Non-pigmented ciliary epithelial cell (primary cell): ENCODE measurements around the gene BIN1.
"Not testable (repeated sequence)": the region's sequence is repeated elsewhere in the genome, so short reads cannot be mapped to it uniquely, and the experiment has no call there.

Source experiments
- DNase-seq: peaks from one replicate; pipeline ENCODE4 v3.0.0-alpha.2; 2010; ENCODE audit warnings: low read depth

BIN1 gene

DNA sequence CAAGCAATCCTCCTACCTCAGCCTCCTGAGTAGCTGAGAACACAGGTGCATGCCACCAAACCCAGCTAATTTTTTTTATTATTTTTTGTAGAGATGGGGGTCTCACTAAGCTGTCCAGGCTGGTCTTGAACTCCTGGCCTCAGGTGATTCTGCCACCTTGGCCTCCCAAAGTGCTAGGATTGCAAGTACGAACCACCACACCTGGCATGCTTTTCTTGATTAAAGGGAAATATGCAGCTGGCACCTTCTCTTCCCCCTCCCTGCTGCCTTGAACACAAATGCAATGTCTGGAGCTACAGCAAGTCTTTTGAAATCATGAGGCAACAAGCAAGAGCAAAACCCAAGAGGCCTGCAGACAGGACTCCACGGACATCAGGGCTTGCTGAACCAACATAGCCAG lies 26.8 kb upstream of the BIN1 start:
- no peak for DNase-seq

DNA sequence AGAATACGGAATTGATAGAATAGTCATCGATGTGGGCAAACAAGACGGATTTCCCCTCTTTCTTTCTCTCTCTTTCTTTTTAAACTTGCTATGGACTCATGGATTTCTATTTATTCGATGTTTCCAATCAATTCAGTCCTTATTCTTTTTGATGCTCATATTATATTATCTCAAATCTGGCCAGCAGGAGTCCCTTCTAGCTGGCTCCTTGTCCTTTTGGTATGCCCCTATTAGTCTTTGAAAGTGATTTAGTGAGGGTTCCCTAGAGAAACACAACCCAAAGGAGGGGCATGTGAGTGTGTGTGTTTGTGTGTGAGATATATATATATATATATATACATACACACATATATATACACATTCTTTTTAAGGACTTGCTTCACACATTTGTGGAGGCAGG lies 23.5 kb upstream of the BIN1 start:
- DNase-seq, result no peak

DNA sequence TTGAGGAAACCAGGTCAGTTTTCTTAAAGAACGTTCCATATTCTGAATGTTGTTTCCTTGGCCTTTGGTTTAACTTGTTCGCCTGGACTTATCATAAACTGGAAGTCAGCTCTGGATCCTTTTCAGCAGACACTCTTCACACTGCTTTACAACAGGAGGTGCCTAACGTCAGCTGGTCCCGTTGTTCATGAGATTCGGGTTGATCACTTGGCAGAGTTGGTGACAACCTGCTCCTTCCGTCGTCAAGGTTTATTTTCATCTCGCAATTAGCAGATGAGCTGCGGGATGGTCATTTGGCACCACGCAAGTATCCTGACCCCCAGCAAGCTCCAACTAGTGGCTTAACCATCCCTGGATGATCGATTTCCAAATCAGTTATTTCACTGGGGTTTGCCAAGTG lies 23.0 kb upstream of the BIN1 start:
- no peak for DNase-seq

DNA sequence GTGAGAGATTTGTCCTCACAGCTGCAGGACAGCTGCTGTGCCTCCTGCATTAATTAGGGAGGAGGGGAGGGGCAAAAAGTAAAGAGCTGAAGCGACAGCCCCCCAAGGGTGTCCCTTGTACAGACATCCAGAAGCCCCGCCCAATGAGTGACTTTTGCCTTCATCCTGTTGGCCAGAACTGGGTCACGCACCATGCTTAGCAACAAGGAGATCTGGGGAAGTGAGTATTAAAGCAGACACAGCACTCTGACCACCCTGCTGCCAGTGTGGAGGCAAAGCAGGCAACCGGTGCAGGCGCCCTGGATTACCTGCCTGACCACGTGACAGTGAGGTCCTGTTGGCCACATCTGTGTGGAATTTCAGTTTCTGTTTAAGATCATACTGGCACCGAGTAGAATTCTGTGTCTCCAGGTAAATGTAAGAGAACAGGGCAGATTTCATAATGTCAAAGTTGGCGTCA lies 21.5 kb upstream of the BIN1 start:
- DNase-seq, result no peak

DNA sequence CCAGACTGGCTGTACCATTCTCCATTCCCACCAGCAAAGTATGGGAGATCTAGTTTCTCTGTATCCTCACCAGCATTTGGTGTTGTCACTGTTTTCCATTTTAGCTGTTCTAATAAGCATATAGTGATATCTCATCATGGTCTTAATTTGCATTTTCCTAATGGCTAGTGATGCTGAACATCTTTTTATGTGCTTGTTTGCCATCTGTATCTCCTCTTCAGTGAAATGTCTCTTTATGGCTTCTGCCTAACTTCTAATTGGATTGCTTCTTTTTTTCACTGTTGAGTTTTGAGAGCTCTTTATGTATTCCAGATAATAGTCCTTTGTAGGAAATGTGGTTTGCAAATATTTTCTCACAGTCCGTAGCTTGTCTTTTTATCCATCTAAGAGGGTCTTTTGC lies 18.9 kb upstream of the BIN1 start:
- no peak for DNase-seq

DNA sequence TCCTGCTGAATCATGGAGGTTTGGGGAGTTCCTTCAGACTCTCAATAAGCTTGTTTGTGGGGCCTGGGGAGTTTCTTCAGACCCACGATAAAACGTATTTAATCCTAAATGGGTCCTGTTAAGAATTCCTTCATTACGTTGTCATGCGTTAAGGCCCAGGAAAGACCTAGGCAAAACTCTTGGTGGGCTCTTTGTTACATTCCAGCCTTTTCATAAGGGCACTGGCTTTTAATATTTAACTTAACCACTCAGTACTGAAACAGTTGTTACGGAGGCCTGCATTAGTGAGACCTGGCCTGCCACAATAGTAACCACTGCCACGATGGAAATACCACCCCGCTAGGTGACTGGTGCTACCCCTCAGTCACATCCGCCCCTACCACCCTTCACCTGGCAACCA lies 17.5 kb upstream of the BIN1 start:
- no peak for DNase-seq

DNA sequence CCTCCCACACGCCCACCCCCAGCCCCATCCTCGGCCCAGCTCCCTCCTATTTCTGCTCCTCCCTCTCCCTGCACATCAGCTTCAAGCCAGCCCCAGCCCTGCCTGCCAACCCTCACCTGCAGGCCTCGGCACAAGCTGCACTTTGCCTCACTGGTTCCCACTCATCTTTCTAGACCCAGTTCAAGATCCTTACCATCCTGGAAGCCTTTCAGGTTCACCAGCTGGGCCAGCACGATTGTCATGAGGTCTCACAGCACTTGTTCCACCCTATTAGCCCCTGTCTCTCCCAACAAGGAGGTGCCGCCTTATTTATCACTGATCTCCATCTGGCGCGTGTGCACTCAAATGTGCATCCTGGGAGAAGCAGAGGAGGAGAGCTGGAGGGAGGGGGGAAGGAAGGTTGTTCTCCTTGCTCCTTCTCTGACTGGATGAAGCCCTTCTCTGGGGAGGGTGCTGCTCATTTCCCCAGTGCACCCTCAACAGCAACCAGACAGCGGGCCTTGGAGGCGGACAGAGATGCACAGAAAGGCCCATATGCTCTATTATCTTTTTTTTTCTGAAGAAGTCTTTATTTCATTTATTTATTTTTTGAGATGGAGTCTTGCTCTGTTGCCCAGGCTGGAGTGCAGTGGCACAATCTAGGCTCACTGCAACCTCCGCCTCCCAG lies 15.5 kb upstream of the BIN1 start:
- no peak for DNase-seq

DNA sequence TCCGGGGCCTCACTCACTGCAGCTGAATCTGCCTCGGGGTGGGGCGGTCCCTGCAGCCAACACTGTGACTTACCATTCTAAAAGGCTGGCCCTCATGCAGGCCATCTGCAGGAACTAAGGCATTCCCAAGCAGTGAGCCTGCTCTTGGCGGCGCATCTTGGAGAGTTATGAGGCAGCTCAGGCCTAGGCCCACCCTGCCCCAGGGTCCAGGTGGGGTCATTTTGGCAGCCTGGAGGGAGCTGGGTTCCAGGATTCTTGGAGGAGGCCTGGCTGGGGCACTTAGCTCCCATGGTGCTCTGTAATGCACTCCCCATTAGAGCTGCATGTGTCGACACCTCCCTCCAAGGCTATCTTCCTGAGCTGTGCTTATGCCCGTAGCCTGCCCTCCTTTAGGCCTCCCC lies 14.8 kb upstream of the BIN1 start:
- DNase-seq, result no peak

DNA sequence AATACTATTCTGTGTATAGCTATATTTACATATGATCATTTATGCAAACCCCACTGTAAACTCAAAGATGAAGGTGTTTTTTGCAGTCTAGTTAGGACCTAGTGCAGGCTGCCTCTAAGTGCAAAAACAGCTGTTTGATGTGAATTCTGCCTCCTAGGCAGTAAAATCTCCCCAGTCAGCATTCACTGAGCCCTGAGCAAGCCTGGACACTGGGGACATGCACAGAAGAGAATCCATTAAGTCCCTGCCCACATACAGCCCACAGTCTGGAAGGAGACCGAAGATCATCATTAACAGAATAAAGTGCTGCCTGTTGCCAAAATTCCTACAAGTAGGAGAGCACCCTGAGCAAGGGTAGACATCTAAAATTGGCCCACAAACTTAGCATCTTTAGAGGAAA lies 14.4 kb upstream of the BIN1 start:
- DNase-seq, result no peak

DNA sequence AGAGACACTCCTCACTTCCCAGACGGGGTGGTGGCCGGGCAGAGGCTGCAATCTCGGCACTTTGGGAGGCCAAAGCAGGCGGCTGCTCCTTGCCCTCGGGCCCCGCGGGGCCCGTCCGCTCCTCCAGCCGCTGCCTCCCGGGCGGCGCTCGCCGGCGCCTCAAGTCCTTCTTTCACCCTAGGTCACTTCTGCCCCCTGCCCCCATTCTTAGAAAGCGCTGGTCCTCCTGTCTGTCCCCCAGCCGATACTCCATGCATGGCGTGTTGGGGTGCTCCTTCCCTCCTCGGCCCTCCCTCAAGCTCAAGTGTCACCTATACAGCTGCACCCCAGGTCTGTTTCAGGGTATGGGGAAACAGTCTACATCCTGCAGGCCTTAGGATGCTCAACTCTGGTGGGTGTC lies 13.5 kb upstream of the BIN1 start:
- not testable (repeated sequence) for DNase-seq

DNA sequence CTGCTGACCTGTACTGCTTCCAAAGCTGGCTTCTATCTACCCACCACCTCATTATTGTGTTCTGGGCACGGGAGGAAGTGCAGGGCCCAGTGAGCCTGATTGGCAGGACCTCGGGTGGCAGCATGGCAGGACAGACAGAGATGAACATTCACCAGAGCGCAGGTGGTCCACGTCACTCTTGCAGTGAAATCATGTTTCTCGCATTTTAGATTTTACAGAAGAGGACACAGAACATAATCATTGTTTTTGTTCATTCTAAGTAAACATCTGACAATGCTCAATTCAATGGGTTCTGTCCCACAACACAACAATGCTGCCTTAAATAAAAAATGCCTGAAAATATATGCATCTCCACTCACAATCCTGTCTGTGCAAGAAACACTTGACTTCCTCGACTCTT lies 11.5 kb upstream of the BIN1 start:
- no peak for DNase-seq

DNA sequence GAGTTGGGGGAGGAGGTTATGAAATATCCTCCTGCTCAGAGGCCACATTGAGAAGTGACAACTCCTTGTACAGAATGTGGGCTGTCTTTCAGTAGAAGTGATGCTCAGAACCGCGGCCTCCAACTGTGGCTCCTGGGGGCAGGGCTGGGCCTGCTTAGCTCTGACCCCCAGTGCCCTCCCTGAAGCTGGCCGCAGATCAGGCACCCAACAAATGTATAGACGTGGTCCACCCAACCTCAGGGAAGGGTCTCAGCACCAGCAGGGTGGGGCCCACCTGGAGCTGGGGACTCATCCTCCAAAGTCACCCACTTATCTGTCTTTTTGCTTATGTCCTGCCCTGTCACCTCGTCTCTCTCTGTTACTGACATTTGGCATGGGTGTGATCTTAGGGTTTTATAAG lies 11.1 kb upstream of the BIN1 start:
- no peak for DNase-seq

DNA sequence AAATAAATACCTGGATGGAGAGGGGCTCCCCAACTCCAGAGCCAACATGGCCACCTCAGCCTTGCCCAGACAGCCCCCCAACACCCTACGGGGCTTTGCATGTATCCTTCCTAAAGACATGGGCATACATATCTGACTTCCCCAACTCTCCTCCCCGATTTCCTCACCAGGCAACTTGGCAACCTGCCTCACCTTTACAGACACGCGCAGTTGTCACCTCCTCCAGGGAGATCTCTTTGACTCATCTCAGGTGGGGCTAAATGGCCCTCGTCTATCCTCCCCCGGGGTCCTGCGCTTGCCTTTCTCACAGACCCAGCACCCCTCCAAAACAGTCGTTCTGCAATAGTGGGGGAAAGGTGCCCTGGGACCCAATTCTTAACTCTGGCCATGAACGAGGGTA lies 10.6 kb upstream of the BIN1 start:
- DNase-seq, result no peak

DNA sequence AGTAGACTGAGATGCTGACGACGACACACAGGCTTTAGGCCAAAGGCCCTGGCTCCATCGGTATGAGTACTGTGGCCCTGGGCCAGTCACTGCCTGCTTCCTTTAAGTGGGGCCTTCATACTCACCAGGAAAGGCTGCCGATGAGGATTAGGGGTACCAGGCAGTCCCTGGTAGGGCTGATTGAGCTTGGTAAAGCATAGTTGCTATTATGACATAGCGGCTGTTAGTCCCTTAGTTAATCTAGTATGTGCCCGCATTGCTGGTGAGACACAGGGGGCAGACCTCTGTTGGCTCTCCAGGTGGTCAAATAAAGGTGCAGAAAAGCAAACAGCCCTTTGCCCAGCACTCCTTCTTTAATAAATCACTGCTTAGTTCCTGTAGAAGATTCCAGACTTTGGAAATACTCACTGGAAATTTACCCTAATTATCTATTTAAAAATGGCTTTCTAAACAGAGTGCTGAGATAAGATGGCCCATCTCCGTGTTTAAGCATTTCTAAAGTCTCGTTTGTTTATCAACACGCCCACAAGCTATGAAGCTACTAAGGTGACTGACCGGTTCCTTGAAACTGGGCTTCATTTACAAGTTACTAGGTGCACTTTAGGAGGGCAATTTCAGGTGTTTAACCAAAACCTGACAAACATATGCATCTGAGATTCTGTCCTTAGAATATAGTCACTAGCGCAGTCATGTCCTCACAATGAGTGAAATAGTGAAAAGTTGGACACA lies 8.7 kb upstream of the BIN1 start:
- DNase-seq, result no peak

DNA sequence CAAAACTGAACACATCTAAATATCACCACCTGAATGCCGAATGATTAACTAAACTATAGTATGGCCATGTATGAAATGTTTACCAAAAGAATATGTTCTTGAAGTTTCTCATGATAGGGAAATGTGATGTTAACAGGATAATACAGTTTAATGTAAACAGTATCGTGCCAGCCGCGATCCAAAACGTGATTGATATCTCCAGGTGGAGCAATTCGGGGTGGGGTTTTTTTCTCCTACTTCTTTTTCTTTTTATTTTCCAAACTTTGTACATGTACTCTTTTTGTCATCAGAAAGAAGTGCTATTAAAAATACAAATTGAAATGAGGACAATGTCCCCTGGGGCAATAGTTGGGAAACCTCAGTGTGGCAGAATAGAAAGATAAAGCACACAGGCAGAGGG lies 4.0 kb upstream of the BIN1 start:
- DNase-seq, result no peak

DNA sequence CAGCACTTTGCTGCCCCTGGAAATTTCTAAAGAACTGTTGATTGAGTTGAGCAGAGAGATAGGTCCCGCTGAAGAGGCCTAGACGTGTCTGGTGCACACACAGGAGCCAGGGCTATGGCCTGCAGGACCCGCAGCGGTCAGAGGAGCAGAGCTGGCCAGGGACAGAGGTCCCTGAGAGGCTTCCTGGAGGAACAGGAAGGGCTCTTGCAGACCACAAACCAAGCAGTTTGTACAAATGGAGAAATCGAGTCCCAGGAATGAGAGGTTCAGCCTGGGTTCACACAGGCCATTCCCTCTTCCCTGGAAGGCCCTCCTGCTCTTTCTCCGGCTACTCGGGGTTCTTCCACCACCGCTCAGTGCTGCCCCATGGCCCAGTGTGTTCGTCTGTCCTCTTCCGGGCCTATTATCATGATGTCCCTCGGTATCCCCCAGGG lies 1.2 kb upstream of the BIN1 start:
- DNase-seq, result no peak

DNA sequence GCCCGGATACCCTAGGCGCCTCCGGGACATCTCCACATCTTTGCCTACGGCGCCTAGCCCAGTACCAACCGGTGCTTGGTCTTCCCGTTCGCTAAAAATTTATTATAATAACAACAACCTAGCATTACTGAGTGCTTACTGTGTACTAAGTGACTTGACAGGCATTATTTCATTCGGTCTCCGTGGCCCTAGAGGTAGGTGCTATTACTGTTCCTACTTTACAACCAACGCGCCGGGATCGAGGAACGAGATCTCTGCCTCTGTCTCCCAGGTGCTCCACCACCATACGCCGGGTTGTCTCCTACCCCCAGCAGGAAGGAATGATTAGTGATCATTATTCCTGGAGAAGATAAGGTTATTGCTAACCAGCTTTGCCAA lies 657 bp upstream of the BIN1 start:
- DNase-seq, result no peak

DNA sequence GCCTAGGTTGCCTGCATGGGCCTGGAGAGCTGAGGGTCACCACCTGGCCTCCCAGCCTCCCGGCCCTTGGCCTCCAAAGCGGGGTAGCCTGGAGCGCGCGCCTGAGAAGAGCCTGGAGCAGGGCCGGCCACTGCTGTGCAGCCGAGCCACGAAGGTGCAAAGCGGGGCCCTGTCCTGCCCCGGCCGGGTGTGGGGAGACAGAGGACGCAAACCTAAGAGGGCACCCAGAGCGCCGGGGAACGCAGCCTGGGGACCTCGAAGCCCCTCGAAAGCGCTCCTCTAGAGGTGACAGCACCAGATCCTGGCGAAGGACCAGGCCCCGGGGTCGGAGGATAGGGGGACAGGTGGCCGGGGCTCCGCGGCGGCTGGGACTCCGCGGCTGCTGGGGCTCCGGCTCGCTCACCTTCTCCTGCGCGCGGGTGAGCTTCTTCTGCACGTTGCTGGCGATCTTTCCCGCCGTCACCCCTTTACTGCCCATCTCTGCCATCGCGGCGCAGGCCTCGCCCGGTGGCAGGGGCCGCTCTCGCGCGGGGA lies 430 bp downstream of the BIN1 start:
- no peak for DNase-seq

DNA sequence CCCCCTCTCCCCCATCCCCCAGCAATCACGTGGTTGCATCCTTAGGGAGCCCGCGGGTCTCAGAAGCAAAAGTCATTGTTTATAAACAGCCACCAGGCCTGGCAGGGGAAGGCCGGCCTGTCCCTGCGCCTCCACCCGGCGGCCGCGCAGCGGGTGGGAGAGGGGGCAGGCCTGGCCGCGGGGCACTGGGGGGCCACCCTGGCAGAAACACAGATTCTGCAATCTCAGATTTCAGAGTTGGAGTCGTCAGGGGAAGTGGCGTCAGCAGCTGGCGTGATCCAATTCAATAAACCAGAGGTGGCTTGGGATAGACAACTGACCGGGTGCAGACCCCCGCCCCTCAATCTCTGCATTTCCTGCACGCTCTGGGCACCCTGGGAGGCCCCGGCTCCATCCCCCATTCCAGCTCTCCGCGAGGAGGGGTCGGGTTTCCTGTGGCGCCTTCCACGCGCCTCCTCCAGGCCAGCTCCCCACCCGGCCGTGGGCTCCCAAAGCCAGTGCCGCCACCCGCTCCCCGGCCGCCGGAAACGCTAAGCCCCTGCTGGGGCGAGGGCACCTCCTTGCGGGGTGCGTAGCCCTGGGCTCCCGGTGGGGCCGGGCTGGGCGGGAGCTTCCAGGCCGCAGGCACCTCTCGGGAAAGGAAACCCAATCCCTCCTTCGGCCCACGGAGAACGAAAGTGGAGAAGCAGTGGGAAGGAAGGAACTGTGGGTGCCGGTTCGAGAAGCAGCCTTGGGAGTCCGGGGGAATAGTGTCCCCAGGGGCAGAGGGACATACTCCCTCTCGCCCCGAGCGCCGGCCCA lies 1.1 kb downstream of the BIN1 start:
- DNase-seq, result no peak

DNA sequence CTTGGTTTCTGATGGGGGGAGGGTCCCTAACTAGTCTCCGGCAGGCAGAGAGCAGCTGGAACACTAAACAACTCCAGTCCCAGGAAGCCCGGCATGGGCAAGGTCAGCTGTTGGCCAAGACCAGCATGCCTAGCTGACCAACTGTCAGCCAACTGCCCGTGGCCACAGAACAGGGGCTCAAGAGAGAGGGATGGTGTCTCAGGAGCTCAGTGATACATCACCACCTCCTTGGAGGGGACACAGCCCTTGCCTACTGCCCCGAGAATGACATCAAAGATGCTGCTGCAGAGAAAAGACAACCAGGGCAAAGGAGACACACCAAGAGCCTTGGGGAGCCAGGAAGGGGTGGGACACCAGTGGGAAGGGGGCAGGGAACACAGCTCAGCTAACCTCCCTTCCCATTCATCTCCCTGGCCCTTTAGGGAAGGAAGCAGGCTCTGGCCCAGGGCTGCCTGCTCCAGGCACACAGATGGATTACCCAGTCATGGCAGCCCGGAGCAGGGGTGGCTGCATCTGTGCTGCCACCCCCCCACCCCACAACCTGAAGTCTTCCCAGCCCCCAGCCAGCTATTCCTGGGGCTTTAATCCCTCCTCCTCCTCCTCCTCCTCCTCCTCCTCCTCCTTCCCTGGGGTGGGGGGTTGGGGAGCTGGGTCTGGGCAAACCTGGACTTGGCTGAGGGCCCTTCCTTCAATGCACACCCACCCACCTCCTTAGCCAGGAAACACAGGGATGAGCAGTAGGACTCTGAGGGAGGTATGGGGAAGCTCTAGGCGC lies 1.9 kb downstream of the BIN1 start:
- DNase-seq, result no peak

DNA sequence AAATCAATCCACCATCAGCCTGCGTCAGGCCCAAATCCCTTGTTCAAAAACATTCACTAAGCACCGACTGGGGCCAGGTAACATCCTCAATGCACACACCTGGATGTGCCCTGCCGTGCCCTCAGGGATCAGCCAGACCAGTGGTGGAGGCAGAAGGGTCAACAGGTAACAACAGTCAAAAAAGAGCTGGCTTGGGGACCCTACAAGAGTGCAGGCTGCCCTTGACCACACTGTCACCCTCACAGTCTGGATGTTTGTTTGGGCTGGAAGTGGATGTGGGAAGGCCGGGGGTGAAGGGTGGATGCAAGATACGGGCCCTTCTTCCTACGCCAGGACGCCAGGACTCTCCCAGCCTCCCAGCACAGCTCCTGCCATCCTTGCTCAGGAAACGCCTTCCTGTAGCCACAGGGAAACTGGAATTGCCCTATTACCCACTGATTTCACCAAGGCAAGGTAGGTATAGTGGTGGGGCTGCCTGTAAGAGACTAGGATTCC lies 2.7 kb downstream of the BIN1 start:
- DNase-seq, result no peak
